Measurements from ENCODE around the gene IYD.
"Not testable (repeated sequence)": the region's sequence is repeated elsewhere in the genome, so short reads cannot be mapped to it uniquely, and the experiment has no call there.

Gene IYD

GRCh38 chr6:150363733-150364132, 5.1 kb upstream of the IYD start:
- TF ChIP-seq CTCF (conservative IDR thresholded peaks at IDR 0.05; ENCODE audit: low read depth, low read length) = no peak
- H3K4me3 ChIP-seq (ENCODE audit: low read length) = no peak overlapping the region
- DNase-seq (ENCODE audit: low read depth) = no peak

GRCh38 chr6:150366118-150366778, 2.6 kb upstream of the IYD start:
- DNase-seq (ENCODE audit: low read depth) = no peak
- no peak for TF ChIP-seq CTCF (conservative IDR thresholded peaks at IDR 0.05; ENCODE audit: low read depth, low read length)
- no peak overlapping the region for H3K4me3 ChIP-seq (ENCODE audit: low read length)

GRCh38 chr6:150369408-150369807, 596 bp downstream of the IYD start:
- no peak for DNase-seq (ENCODE audit: low read depth)
- no peak overlapping the region for H3K4me3 ChIP-seq (ENCODE audit: low read length)
- no peak for TF ChIP-seq CTCF (conservative IDR thresholded peaks at IDR 0.05; ENCODE audit: low read depth, low read length)

GRCh38 chr6:150370112-150370511, 1.3 kb downstream of the IYD start:
- H3K4me3 ChIP-seq (ENCODE audit: low read length) = no peak overlapping the region
- no peak for TF ChIP-seq CTCF (conservative IDR thresholded peaks at IDR 0.05; ENCODE audit: low read depth, low read length)
- DNase-seq (ENCODE audit: low read depth) = no peak

- TF ChIP-seq CTCF (conservative IDR thresholded peaks at IDR 0.05; ENCODE audit: low read depth, low read length) = no peak
Observed at GRCh38 chr6:150371356-150371755, 2.5 kb downstream of the IYD start.

GRCh38 chr6:150372051-150372450, 3.2 kb downstream of the IYD start:
- TF ChIP-seq CTCF (conservative IDR thresholded peaks at IDR 0.05; ENCODE audit: low read depth, low read length) = no peak
- no peak overlapping the region for H3K4me3 ChIP-seq (ENCODE audit: low read length)
- no peak for DNase-seq (ENCODE audit: low read depth)

More at GRCh38 chr6:150371356-150371755, 2.5 kb downstream of the IYD start:
- no peak overlapping the region for H3K4me3 ChIP-seq (ENCODE audit: low read length)
- DNase-seq (ENCODE audit: low read depth) = no peak

GRCh38 chr6:150373260-150373701, 4.5 kb downstream of the IYD start:
- DNase-seq (ENCODE audit: low read depth) = no peak
- TF ChIP-seq CTCF (conservative IDR thresholded peaks at IDR 0.05; ENCODE audit: low read depth, low read length) = no peak

GRCh38 chr6:150374346-150374745, 5.5 kb downstream of the IYD start:
- not testable (repeated sequence) for H3K4me3 ChIP-seq (ENCODE audit: low read length); DNase-seq (ENCODE audit: low read depth)

More at GRCh38 chr6:150373260-150373701, 4.5 kb downstream of the IYD start:
- H3K4me3 ChIP-seq (ENCODE audit: low read length) = no peak overlapping the region
